T-helper 1 cell (primary cell): Measurements from ENCODE around the gene CYP2B6.
"Not testable (repeated sequence)": the region's sequence is repeated elsewhere in the genome, so short reads cannot be mapped to it uniquely, and the experiment has no call there.

Experiments
- DNase-seq, 5 donors: peaks; one replicate each; pipeline ENCODE4 v3.0.0-alpha.2; 2012 to 2020
- total RNA-seq, 4 donors: gene quantifications; one replicate each; lab custom pipeline; 2026; lab: John Stamatoyannopoulos, UW

CYP2B6 gene
- total RNA-seq, result 0 to 0.08 (median 0) reads per million in 4 donors

- no peak for DNase-seq
These were observed at the start of gene CYP2B6 for GRCh38 chr19:40990972-40991381. Gene CYP2B6, plus strand, starts transcription at chr19:40991282. Its CDS starts 24 bp downstream, at chr19:40991306.

- no peak for DNase-seq
These were observed 49.4 kb upstream of the CYP2B6 start for GRCh38 chr19:40941481-40942219.

GRCh38 chr19:40945645-40946044 lies 45.4 kb upstream of the CYP2B6 start:
- DNase-seq, result no peak

GRCh38 chr19:40947114-40947513 lies 44.0 kb upstream of the CYP2B6 start:
- DNase-seq, result no peak

GRCh38 chr19:40947573-40947972 lies 43.5 kb upstream of the CYP2B6 start:
- DNase-seq, result no peak

GRCh38 chr19:40948580-40949299 lies 42.3 kb upstream of the CYP2B6 start:
- no peak for DNase-seq

GRCh38 chr19:40954573-40954972 lies 36.5 kb upstream of the CYP2B6 start:
- DNase-seq, result no peak

GRCh38 chr19:40959338-40959737 lies 31.7 kb upstream of the CYP2B6 start:
- DNase-seq, result no peak

- no peak for DNase-seq
These were observed 30.9 kb upstream of the CYP2B6 start for GRCh38 chr19:40960062-40960685.

- DNase-seq, result no peak
These were observed 30.3 kb upstream of the CYP2B6 start for GRCh38 chr19:40960780-40961179.

- no peak for DNase-seq
These were observed 28.6 kb upstream of the CYP2B6 start for GRCh38 chr19:40962460-40962961.

GRCh38 chr19:40964361-40964760 lies 26.7 kb upstream of the CYP2B6 start:
- DNase-seq, result not testable (repeated sequence)

- not testable (repeated sequence) for DNase-seq
These were observed 25.7 kb upstream of the CYP2B6 start for GRCh38 chr19:40965351-40965750.

- DNase-seq, result not testable (repeated sequence)
These were observed 24.5 kb upstream of the CYP2B6 start for GRCh38 chr19:40966591-40966990.

- DNase-seq, result not testable (repeated sequence)
These were observed 23.0 kb upstream of the CYP2B6 start for GRCh38 chr19:40968065-40968464.

GRCh38 chr19:40969721-40970120 lies 21.4 kb upstream of the CYP2B6 start:
- peak in 1 of 5 donors; percentile 9 for DNase-seq

- DNase-seq, result peak in 4 of 5 donors; percentile 17 to 66 (median 22)
These were observed 20.4 kb upstream of the CYP2B6 start for GRCh38 chr19:40970396-40971345.

- DNase-seq, result peak; percentile 47 to 80 (median 74)
These were observed 16.4 kb upstream of the CYP2B6 start for GRCh38 chr19:40974633-40975037.

GRCh38 chr19:40976134-40976533 lies 14.9 kb upstream of the CYP2B6 start:
- DNase-seq, result peak in 1 of 5 donors; percentile 40

GRCh38 chr19:40976724-40977123 lies 14.4 kb upstream of the CYP2B6 start:
- no peak for DNase-seq

- not testable (repeated sequence) for DNase-seq
These were observed 11.3 kb upstream of the CYP2B6 start for GRCh38 chr19:40979759-40980158.
